SK-N-SH (cell line): ENCODE data around the gene MRPS11.

Source experiments
- CTCF ChIP-seq: fragments of 200-600 bp; sonication (generic); IDR thresholded peaks from 2 replicates; pipeline ENCODE4 v1.6.1; 2017; ENCODE audit warnings: antibody characterized with exemption, mild to moderate bottlenecking, moderate library complexity
- JUND ChIP-seq: IDR thresholded peaks from 2 replicates; pipeline ENCODE4 v1.4.0; 2012
- MEF2A ChIP-seq: IDR thresholded peaks from 2 replicates; pipeline ENCODE4 v1.4.0; 2012; ENCODE audit warnings: low read depth, borderline replicate concordance
- NFIC ChIP-seq: IDR thresholded peaks from 2 replicates; pipeline ENCODE4 v1.4.0; 2012; ENCODE audit warnings: borderline replicate concordance
- RCOR1 ChIP-seq: fragments of 150-350 bp; IDR thresholded peaks from 2 replicates; pipeline ENCODE4 v1.6.1; 2017; ENCODE audit warnings: antibody characterized with exemption, low read length
- REST ChIP-seq: IDR thresholded peaks from 2 replicates; pipeline ENCODE4 v1.6.1; 2012; ENCODE audit warnings: mild to moderate bottlenecking, low read depth, low read length, moderate library complexity
- TEAD4 ChIP-seq: IDR thresholded peaks from 2 replicates; pipeline ENCODE4 v1.4.0; 2012; ENCODE audit warnings: mild to moderate bottlenecking, borderline replicate concordance; ENCODE audit not compliant: insufficient read depth

DNA sequence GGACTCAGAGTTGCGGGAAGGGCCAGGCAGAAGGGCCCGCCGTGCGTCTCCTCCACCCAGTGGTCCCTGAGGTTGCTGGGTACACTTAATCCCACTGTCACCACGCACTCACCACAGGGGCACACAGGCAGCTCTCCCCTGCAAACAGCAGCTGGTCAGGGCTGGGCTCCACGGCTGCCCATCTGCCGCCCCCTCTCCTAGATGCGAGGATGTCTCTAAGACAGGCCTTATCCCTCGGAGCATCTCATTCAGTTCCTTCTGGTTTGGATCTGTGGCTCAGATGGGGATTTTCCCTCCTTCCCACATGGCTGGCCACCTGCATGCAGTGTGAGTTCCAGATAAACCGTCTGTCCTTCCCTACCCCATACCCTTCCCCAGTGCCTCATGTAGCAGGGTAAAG, 26.3 kb downstream of the MRPS11 start:
- TF ChIP-seq CTCF, result no peak
- no peak for TF ChIP-seq REST
- no peak for TF ChIP-seq RCOR1
- no peak for TF ChIP-seq NFIC
- TF ChIP-seq TEAD4, result no peak
- TF ChIP-seq MEF2A, result no peak
- TF ChIP-seq JUND, result no peak
